Osteocyte (in vitro differentiated cells): Measurements from ENCODE around the gene YOD1. TPM values are rescaled to one million over a fixed set of nuclear protein-coding genes. Genes with fewer than 3 reads are reported as not detected.

ENCODE experiments used
- DNase-seq: peaks from one replicate; pipeline ENCODE4 v3.0.0; 2021; ENCODE audit warnings: mixed read lengths; ENCODE audit not compliant: unreplicated experiment; ENCODE audit errors: extremely low spot score
- H3K27ac Mint-ChIP-seq: one replicate; pipeline ENCODE4 v1.8.0; 2021; ENCODE audit warnings: mild to moderate bottlenecking, mixed read lengths; ENCODE audit not compliant: unreplicated experiment
- H3K27me3 Mint-ChIP-seq: one replicate; pipeline ENCODE4 v1.8.0; 2021; ENCODE audit warnings: mixed read lengths; ENCODE audit not compliant: unreplicated experiment
- H3K36me3 Mint-ChIP-seq: one replicate; pipeline ENCODE4 v1.8.0; 2021; ENCODE audit warnings: mixed read lengths; ENCODE audit not compliant: unreplicated experiment
- H3K4me1 Mint-ChIP-seq: one replicate; pipeline ENCODE4 v1.8.0; 2021; ENCODE audit warnings: mixed read lengths; ENCODE audit not compliant: unreplicated experiment
- H3K4me3 Mint-ChIP-seq: one replicate; pipeline ENCODE4 v1.8.0; 2021; ENCODE audit warnings: mild to moderate bottlenecking, moderate library complexity, mixed read lengths; ENCODE audit not compliant: unreplicated experiment
- H3K9me3 Mint-ChIP-seq: one replicate; pipeline ENCODE4 v1.8.0; 2021; ENCODE audit warnings: mixed read lengths; ENCODE audit not compliant: unreplicated experiment
- CTCF ChIP-seq: fragments of 200-600 bp; sonication (generic); IDR thresholded peaks from 2 replicates; pipeline ENCODE4 v1.5.0; 2021; ENCODE audit warnings: antibody characterized with exemption, mild to moderate bottlenecking, moderate library complexity
- total RNA-seq: library from RNA; stranded (reverse); gene quantifications from 2 replicates; pipeline ENCODE4 v1.2.1, GENCODE V29; 2021

YOD1 gene
- total RNA-seq, 1 donor from 2014 or later = 4.6 TPM

- H3K36me3 Mint-ChIP-seq = no peaks in the 10 kb centered on the region
- DNase-seq = no peak
- H3K27ac Mint-ChIP-seq = no peak overlapping the region
- peak; percentile 63 for TF ChIP-seq CTCF
- peaks cover 10% of the 10 kb centered on the region for H3K27me3 Mint-ChIP-seq
- no peak overlapping the region for H3K4me3 Mint-ChIP-seq
- H3K9me3 Mint-ChIP-seq = no peaks in the 10 kb centered on the region
- H3K4me1 Mint-ChIP-seq = peaks cover 4% of the 10 kb centered on the region
These were observed 45.8 kb downstream of the YOD1 start for GRCh38 chr1:207004931-207005830.

- Mint-ChIP-seq H3K27ac (no peak overlapping the region), H3K4me3 (no peak overlapping the region), H3K27me3 (peaks cover 14% of the 10 kb centered on the region), H3K36me3 (no peaks in the 10 kb centered on the region), H3K9me3 (no peaks in the 10 kb centered on the region), H3K4me1 (peaks cover 4% of the 10 kb centered on the region)
- no peak for TF ChIP-seq CTCF
- no peak for DNase-seq
These were observed 47.8 kb downstream of the YOD1 start for GRCh38 chr1:207003210-207003609.

GRCh38 chr1:207002724-207003146 lies 48.3 kb downstream of the YOD1 start:
- no peak overlapping the region for H3K4me3 Mint-ChIP-seq
- no peaks in the 10 kb centered on the region for H3K36me3 Mint-ChIP-seq
- H3K4me1 Mint-ChIP-seq = peaks cover 4% of the 10 kb centered on the region
- TF ChIP-seq CTCF = no peak
- no peaks in the 10 kb centered on the region for H3K9me3 Mint-ChIP-seq
- no peak for DNase-seq
- peaks cover 14% of the 10 kb centered on the region for H3K27me3 Mint-ChIP-seq
- no peak overlapping the region for H3K27ac Mint-ChIP-seq

- peaks cover 24% of the 10 kb centered on the region for H3K27me3 Mint-ChIP-seq
These were observed 49.3 kb downstream of the YOD1 start for GRCh38 chr1:207001492-207002245.

More at GRCh38 chr1:207001492-207002245, 49.3 kb downstream of the YOD1 start:
- no peak for DNase-seq
- no peaks in the 10 kb centered on the region for H3K9me3 Mint-ChIP-seq
- no peak overlapping the region for H3K4me3 Mint-ChIP-seq
- H3K27ac Mint-ChIP-seq = no peak overlapping the region
- no peak for TF ChIP-seq CTCF
- H3K4me1 Mint-ChIP-seq = no peaks in the 10 kb centered on the region
- no peaks in the 10 kb centered on the region for H3K36me3 Mint-ChIP-seq
